Natural killer cell (primary cell): ENCODE measurements around the gene STK38. TPM values are rescaled to one million over a fixed set of nuclear protein-coding genes. Genes with fewer than 3 reads are reported as not detected.
"Not testable (repeated sequence)": the region's sequence is repeated elsewhere in the genome, so short reads cannot be mapped to it uniquely, and the experiment has no call there.

ENCODE experiments used
- ATAC-seq, 3 donors: fragments of 150-1000 bp in 2 of 3; fragments of 200-7000 bp in 1 of 3; cut with Tn5 transposase; 1 replicate in 1 of 3; 2 replicates in 2 of 3; pipeline ENCODE4 v1.10.0; 2021; ENCODE audit warnings: mild to moderate bottlenecking in 2 of 3, moderate library complexity in 2 of 3
- DNase-seq, 2 donors: peaks; one replicate each; pipeline versions ENCODE4 v3.0.0 to v3.0.0-alpha.2; 2013 to 2021; ENCODE audit warnings: mixed read lengths in 1 of 2
- H3K27ac ChIP-seq: one replicate; pipeline ENCODE4 v1.5.1; 2013; ENCODE audit warnings: mild to moderate bottlenecking, low read length
- H3K27me3 ChIP-seq: one replicate; pipeline ENCODE4 v1.6.1; 2013; ENCODE audit warnings: low read length; ENCODE audit not compliant: control insufficient read depth, insufficient read depth
- H3K36me3 ChIP-seq: one replicate; pipeline ENCODE4 v1.6.1; 2013; ENCODE audit warnings: low read length; ENCODE audit not compliant: control insufficient read depth, insufficient read depth
- H3K4me1 ChIP-seq: one replicate; pipeline ENCODE4 v1.6.1; 2013; ENCODE audit warnings: low read length; ENCODE audit not compliant: control insufficient read depth, insufficient read depth
- H3K4me3 ChIP-seq: one replicate; pipeline ENCODE4 v1.5.1; 2013; ENCODE audit warnings: low read length
- H3K9me3 ChIP-seq: one replicate; pipeline ENCODE4 v1.6.1; 2013; ENCODE audit warnings: low read length; ENCODE audit not compliant: control insufficient read depth, insufficient read depth
- H3K27ac Mint-ChIP-seq, 2 donors: one replicate each; pipeline ENCODE4 v1.8.0; 2022; ENCODE audit warnings: mild to moderate bottlenecking in 2 of 2, mixed read lengths in 2 of 2, moderate library complexity in 1 of 2
- H3K27me3 Mint-ChIP-seq, 2 donors: one replicate each; pipeline ENCODE4 v1.8.0; 2022; ENCODE audit warnings: low read depth in 2 of 2, mixed read lengths in 2 of 2
- H3K36me3 Mint-ChIP-seq: one replicate; pipeline ENCODE4 v1.8.0; 2022; ENCODE audit warnings: mixed read lengths
- H3K4me1 Mint-ChIP-seq, 2 donors: one replicate each; pipeline ENCODE4 v1.8.0; 2022; ENCODE audit warnings: mixed read lengths in 2 of 2
- H3K4me3 Mint-ChIP-seq: one replicate; pipeline ENCODE4 v1.8.0; 2022; ENCODE audit warnings: mild to moderate bottlenecking, moderate library complexity, mixed read lengths
- H3K9me3 Mint-ChIP-seq, 2 donors: one replicate each; pipeline ENCODE4 v1.8.0; 2022; ENCODE audit warnings: mixed read lengths in 2 of 2
- CTCF ChIP-seq: fragments of 200-600 bp; IDR thresholded peaks from one replicate; pipeline ENCODE4 v1.8.0; 2022; ENCODE audit warnings: antibody characterized with exemption
- WGBS: methylation state at CpG from one replicate; pipeline ENCODE4 v1.1.7; 2013; ENCODE audit warnings: missing lambda C conversion rate; ENCODE audit not compliant: insufficient coverage; 5-methylcytosine and 5-hydroxymethylcytosine counted together
- intact Hi-C: fragments of 100-400 bp; cut with micrococcal nuclease; formaldehyde crosslinking; loops from one replicate; pipeline ENCODE4 v1.14.2; 2022
- total RNA-seq, 4 donors: library from RNA; stranded (reverse); fragments of 120-200 nt in 1 of 4; gene quantifications; one replicate each; pipeline versions ENCODE4 v1.2.3 to v1.2.4, GENCODE V29; 2013 to 2022

STK38 gene
- total RNA-seq, 3 donors from 2014 or later (not counting 1 experiment from before 2014, with no cell fraction given) = 105 to 157 (median 126) TPM

GRCh38 chr6:36484736-36485135 is 62.5 kb downstream of the STK38 start:
- WGBS = 97% methylated on average over 5 of the region's 5 CpGs
- Histone ChIP-seq H3K4me3 (no peak overlapping the region), H3K36me3 (peaks cover 50% of the 10 kb centered on the region), H3K27ac (no peak overlapping the region), H3K27me3 (no peaks in the 10 kb centered on the region), H3K4me1 (no peaks in the 10 kb centered on the region), H3K9me3 (no peaks in the 10 kb centered on the region)
- ATAC-seq (no peak), DNase-seq (no peak)
- TF ChIP-seq CTCF = no peak
- H3K36me3 Mint-ChIP-seq = peaks cover 20% of the 10 kb centered on the region
- H3K4me1 Mint-ChIP-seq = peaks cover 7 to 18% of the 10 kb centered on the region in 2 donors
- no peaks in the 10 kb centered on the region for H3K9me3 Mint-ChIP-seq
- intact Hi-C loops = no loop called here
- no peaks in the 10 kb centered on the region for H3K27me3 Mint-ChIP-seq
- H3K27ac Mint-ChIP-seq = peak overlapping the region; percentile 44 to 68
- no peak overlapping the region for H3K4me3 Mint-ChIP-seq

- peaks cover 20% of the 10 kb centered on the region for H3K36me3 Mint-ChIP-seq
Measured at GRCh38 chr6:36483326-36483725, 64.0 kb downstream of the STK38 start.

GRCh38 chr6:36479256-36479655 is 68.0 kb downstream of the STK38 start:
- Mint-ChIP-seq H3K9me3 (no peaks in the 10 kb centered on the region), H3K4me1 (peaks cover 4 to 15% of the 10 kb centered on the region in 2 donors), H3K27me3 (no peaks in the 10 kb centered on the region), H3K4me3 (no peak overlapping the region), H3K27ac (peak overlapping the region in 1 of 2 donors; percentile 19), H3K36me3 (peaks cover 14% of the 10 kb centered on the region)
- intact Hi-C loops = no loop called here
- no peak for TF ChIP-seq CTCF
- 100% methylated on average over 1 of the region's 1 CpG for WGBS
- Histone ChIP-seq H3K36me3 (peaks cover 38% of the 10 kb centered on the region), H3K9me3 (no peaks in the 10 kb centered on the region), H3K27me3 (no peaks in the 10 kb centered on the region), H3K4me1 (no peaks in the 10 kb centered on the region), H3K4me3 (no peak overlapping the region), H3K27ac (no peak overlapping the region)
- ATAC-seq = no peak
- no peak for DNase-seq

More at GRCh38 chr6:36483326-36483725, 64.0 kb downstream of the STK38 start:
- H3K27me3 Mint-ChIP-seq, H3K4me1 ChIP-seq, H3K4me3 ChIP-seq, H3K27me3 ChIP-seq, intact Hi-C loops, H3K9me3 ChIP-seq, DNase-seq, H3K4me3 Mint-ChIP-seq, H3K27ac Mint-ChIP-seq, ATAC-seq, H3K27ac ChIP-seq, H3K9me3 Mint-ChIP-seq: not testable (repeated sequence)
- H3K4me1 Mint-ChIP-seq = peaks cover 13 to 16% of the 10 kb centered on the region in 2 donors
- WGBS = 92% methylated on average over 5 of the region's 5 CpGs
- H3K36me3 ChIP-seq = peaks cover 54% of the 10 kb centered on the region

- no peak for ATAC-seq
- Histone ChIP-seq H3K4me1 (no peaks in the 10 kb centered on the region), H3K27ac (no peak overlapping the region), H3K27me3 (no peaks in the 10 kb centered on the region), H3K4me3 (no peak overlapping the region), H3K9me3 (no peaks in the 10 kb centered on the region), H3K36me3 (peaks cover 36% of the 10 kb centered on the region)
- H3K9me3 Mint-ChIP-seq = no peaks in the 10 kb centered on the region
- intact Hi-C loops = no loop called here
- H3K36me3 Mint-ChIP-seq = peaks cover 13% of the 10 kb centered on the region
- no peak for TF ChIP-seq CTCF
- peak overlapping the region in 1 of 2 donors; percentile 44 for H3K27ac Mint-ChIP-seq
- H3K27me3 Mint-ChIP-seq = no peaks in the 10 kb centered on the region
- no peak overlapping the region for H3K4me3 Mint-ChIP-seq
- WGBS = 91% methylated on average over 2 of the region's 2 CpGs
- DNase-seq = no peak
- H3K4me1 Mint-ChIP-seq = peaks cover 0 to 15% of the 10 kb centered on the region in 2 donors
Measured at GRCh38 chr6:36478051-36478526, 69.2 kb downstream of the STK38 start.
